SK-N-SH treated with all-trans-retinoic acid at 6 μM for 48 hours (cell line): ENCODE results near the gene PRSS21.

Experiments
- ATAC-seq: fragments of 200-7000 bp; cut with Tn5 transposase; 3 replicates; pipeline ENCODE4 v1.9.1; 2020; ENCODE audit warnings: mild to moderate bottlenecking, moderate library complexity
- ARNTL ChIP-seq: fragments of 450-650 bp; formaldehyde crosslinking; IDR thresholded peaks from 2 replicates; pipeline ENCODE4 v1.5.0; 2020; ENCODE audit warnings: low read depth, mild to moderate bottlenecking, moderate library complexity, borderline replicate concordance
- BACH2 ChIP-seq: fragments of 250-450 bp; sonication (Bioruptor Pico); IDR thresholded peaks from 2 replicates; pipeline ENCODE4 v1.9.0; 2021; ENCODE audit warnings: mild to moderate bottlenecking, borderline replicate concordance
- CSDC2 ChIP-seq: fragments of 250-450 bp; sonication (Bioruptor Pico); IDR thresholded peaks from 2 replicates; pipeline ENCODE4 v1.5.0; 2020; ENCODE audit warnings: mild to moderate bottlenecking, moderate library complexity
- ESRRG ChIP-seq: fragments of 250-450 bp; sonication (Bioruptor Pico); IDR thresholded peaks from 2 replicates; pipeline ENCODE4 v1.6.1; 2021; ENCODE audit warnings: mild to moderate bottlenecking
- GLIS3 ChIP-seq: fragments of 250-450 bp; sonication (Bioruptor Pico); IDR thresholded peaks from 2 replicates; pipeline ENCODE4 v1.5.0; 2020; ENCODE audit warnings: mild to moderate bottlenecking, moderate library complexity
- ISL1 ChIP-seq: fragments of 250-450 bp; sonication (Bioruptor Pico); IDR thresholded peaks from 2 replicates; pipeline ENCODE4 v2.1.2; 2022; ENCODE audit warnings: mild to moderate bottlenecking, moderate library complexity
- OSR1 ChIP-seq: fragments of 250-450 bp; sonication (Bioruptor Pico); IDR thresholded peaks from 2 replicates; pipeline ENCODE4 v1.8.0; 2022; ENCODE audit warnings: moderate library complexity, mild to moderate bottlenecking, inconsistent platforms
- PPARA ChIP-seq: fragments of 250-450 bp; sonication (Bioruptor Pico); IDR thresholded peaks from 2 replicates; pipeline ENCODE4 v1.5.0; 2020; ENCODE audit warnings: mild to moderate bottlenecking, borderline replicate concordance
- RARB ChIP-seq: fragments of 250-450 bp; sonication (Bioruptor Pico); IDR thresholded peaks from 2 replicates; pipeline ENCODE4 v1.8.0; 2021; ENCODE audit warnings: mild to moderate bottlenecking, moderate library complexity
- SNAI2 ChIP-seq: fragments of 250-450 bp; sonication (Bioruptor Pico); IDR thresholded peaks from 2 replicates; pipeline ENCODE4 v1.5.0; 2020; ENCODE audit warnings: mild to moderate bottlenecking, moderate library complexity
- TCF4 ChIP-seq: fragments of 250-450 bp; sonication (Bioruptor Pico); IDR thresholded peaks from 2 replicates; pipeline ENCODE4 v1.8.0; 2021; ENCODE audit warnings: mild to moderate bottlenecking, moderate library complexity, borderline replicate concordance
- TOX ChIP-seq: fragments of 250-450 bp; sonication (Bioruptor Pico); IDR thresholded peaks from 2 replicates; pipeline ENCODE4 v1.8.0; 2021; ENCODE audit warnings: mild to moderate bottlenecking, moderate library complexity, borderline replicate concordance
- ZC3H10 ChIP-seq: fragments of 250-450 bp; sonication (Bioruptor Pico); IDR thresholded peaks from 2 replicates; pipeline ENCODE4 v1.5.1; 2021; ENCODE audit warnings: mild to moderate bottlenecking, moderate library complexity
- ZFP3 ChIP-seq: fragments of 250-450 bp; sonication (Bioruptor Pico); IDR thresholded peaks from 2 replicates; pipeline ENCODE4 v1.5.0; 2020; ENCODE audit warnings: mild to moderate bottlenecking, moderate library complexity
- ZFP30 ChIP-seq: fragments of 450-650 bp; formaldehyde crosslinking; IDR thresholded peaks from 2 replicates; pipeline ENCODE4 v1.5.0; 2022; ENCODE audit warnings: mild to moderate bottlenecking, moderate library complexity
- ZNF565 ChIP-seq: fragments of 450-650 bp; formaldehyde crosslinking; conservative IDR thresholded peaks from 2 replicates; pipeline ENCODE4 v1.5.0; 2020; ENCODE audit warnings: low read depth, mild to moderate bottlenecking, moderate library complexity
- ZNF8 ChIP-seq: fragments of 450-650 bp; formaldehyde crosslinking; IDR thresholded peaks from 2 replicates; pipeline ENCODE4 v1.5.0; 2020; ENCODE audit warnings: mild to moderate bottlenecking, moderate library complexity
- TF ChIP-seq, protein P1 (sequence below): fragments of 250-450 bp; sonication (Bioruptor Pico); IDR thresholded peaks from 2 replicates; pipeline ENCODE4 v1.8.0; 2020; ENCODE audit warnings: mild to moderate bottlenecking, moderate library complexity, borderline replicate concordance
- TF ChIP-seq, protein P2 (sequence below): fragments of 250-450 bp; sonication (Bioruptor Pico); IDR thresholded peaks from 2 replicates; pipeline ENCODE4 v1.5.1; 2021; ENCODE audit warnings: mild to moderate bottlenecking, moderate library complexity
- TF ChIP-seq, protein P3 (sequence below): fragments of 250-450 bp; sonication (Bioruptor Pico); IDR thresholded peaks from 2 replicates; pipeline ENCODE4 v1.5.1; 2020; ENCODE audit warnings: low read depth, mild to moderate bottlenecking, moderate library complexity
- TF ChIP-seq, protein P4 (sequence below): fragments of 250-450 bp; sonication (Bioruptor Pico); IDR thresholded peaks from 2 replicates; pipeline ENCODE4 v1.5.0; 2020; ENCODE audit warnings: mild to moderate bottlenecking, moderate library complexity

PRSS21 gene

DNA sequence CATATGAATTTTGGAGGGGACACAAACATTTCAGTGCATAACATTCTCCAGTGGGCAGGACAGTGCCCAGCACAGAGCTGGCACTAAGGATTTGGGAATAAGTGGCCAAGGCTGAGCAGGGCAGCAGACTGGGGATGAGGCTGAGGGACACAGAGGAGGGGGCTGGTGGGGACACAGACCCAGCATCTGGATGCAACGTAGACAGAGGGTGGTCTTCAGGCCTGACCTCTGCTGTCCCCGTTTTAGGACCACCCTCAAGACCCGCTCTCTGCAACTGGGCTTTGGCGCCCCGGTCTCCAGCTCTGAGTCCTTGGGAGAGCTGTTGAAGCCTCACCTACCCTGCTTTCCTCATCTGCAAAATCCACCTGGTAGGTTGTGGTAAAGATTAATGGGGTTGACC lies 26.4 kb upstream of the PRSS21 start:
- TF ChIP-seq RARB (no peak), CSDC2 (no peak), ZNF8 (CRISPR knock-in tag) (no peak), ISL1 (no peak), TCF4 (CRISPR knock-in tag) (no peak), ZFP30 (no peak)
- no peak for ATAC-seq

DNA sequence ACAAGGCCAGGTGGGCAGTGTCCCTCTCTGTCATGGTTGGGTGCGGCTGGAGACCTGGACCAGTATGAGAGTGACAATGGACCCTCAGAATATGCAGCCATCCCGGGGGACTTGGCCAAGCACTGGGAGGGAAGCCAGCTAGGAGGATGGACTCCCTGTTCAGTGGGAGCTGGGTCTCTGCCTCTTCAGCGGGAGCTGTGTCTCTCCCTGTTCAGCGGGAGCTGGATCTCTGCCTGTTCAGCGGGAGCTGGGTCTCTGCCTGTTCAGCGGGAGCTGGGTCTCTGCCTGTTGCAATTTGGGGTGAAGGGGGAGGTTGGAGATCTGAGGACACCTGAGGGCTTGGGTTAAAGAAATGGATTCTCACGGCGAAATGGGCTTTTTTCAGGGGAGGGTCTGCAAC lies 25.9 kb upstream of the PRSS21 start:
- no peak for ATAC-seq
- TF ChIP-seq ZNF8 (CRISPR knock-in tag) (no peak), ESRRG (CRISPR knock-in tag) (no peak)
- TF ChIP-seq, protein P1, sequence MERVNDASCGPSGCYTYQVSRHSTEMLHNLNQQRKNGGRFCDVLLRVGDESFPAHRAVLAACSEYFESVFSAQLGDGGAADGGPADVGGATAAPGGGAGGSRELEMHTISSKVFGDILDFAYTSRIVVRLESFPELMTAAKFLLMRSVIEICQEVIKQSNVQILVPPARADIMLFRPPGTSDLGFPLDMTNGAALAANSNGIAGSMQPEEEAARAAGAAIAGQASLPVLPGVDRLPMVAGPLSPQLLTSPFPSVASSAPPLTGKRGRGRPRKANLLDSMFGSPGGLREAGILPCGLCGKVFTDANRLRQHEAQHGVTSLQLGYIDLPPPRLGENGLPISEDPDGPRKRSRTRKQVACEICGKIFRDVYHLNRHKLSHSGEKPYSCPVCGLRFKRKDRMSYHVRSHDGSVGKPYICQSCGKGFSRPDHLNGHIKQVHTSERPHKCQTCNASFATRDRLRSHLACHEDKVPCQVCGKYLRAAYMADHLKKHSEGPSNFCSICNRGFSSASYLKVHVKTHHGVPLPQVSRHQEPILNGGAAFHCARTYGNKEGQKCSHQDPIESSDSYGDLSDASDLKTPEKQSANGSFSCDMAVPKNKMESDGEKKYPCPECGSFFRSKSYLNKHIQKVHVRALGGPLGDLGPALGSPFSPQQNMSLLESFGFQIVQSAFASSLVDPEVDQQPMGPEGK (CRISPR knock-in tag): no peak

DNA sequence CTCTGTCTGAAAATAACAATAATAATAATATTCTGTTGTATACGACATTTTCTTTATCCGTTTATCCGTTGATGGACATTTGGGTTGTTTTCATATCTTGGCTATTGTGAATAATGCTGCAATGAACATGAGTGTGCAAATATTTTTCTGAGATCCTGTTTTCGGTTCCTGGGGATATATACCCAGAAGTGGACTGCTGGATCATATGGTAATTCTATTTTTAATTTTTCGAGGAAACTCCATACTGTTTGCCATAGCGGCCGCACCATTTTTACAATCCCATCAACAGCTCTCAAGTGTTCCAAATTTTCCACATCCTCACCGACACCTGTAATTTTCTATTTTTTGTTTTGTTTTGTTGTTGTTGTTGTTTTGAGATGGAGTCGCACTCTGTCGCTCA lies 24.1 kb upstream of the PRSS21 start:
- no peak for ATAC-seq
- TF ChIP-seq CSDC2 (no peak), TCF4 (CRISPR knock-in tag) (no peak), ZC3H10 (CRISPR knock-in tag) (no peak), OSR1 (no peak), ZFP30 (no peak), ARNTL (no peak), TOX (CRISPR knock-in tag) (no peak), ZNF8 (CRISPR knock-in tag) (no peak), ZNF565 (no peak), PPARA (CRISPR knock-in tag) (no peak), SNAI2 (CRISPR knock-in tag) (no peak), GLIS3 (no peak)
- TF ChIP-seq, protein P2, sequence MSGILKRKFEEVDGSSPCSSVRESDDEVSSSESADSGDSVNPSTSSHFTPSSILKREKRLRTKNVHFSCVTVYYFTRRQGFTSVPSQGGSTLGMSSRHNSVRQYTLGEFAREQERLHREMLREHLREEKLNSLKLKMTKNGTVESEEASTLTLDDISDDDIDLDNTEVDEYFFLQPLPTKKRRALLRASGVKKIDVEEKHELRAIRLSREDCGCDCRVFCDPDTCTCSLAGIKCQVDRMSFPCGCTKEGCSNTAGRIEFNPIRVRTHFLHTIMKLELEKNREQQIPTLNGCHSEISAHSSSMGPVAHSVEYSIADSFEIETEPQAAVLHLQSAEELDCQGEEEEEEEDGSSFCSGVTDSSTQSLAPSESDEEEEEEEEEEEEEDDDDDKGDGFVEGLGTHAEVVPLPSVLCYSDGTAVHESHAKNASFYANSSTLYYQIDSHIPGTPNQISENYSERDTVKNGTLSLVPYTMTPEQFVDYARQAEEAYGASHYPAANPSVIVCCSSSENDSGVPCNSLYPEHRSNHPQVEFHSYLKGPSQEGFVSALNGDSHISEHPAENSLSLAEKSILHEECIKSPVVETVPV (CRISPR knock-in tag): no peak
- TF ChIP-seq, protein P1 (CRISPR knock-in tag): no peak

DNA sequence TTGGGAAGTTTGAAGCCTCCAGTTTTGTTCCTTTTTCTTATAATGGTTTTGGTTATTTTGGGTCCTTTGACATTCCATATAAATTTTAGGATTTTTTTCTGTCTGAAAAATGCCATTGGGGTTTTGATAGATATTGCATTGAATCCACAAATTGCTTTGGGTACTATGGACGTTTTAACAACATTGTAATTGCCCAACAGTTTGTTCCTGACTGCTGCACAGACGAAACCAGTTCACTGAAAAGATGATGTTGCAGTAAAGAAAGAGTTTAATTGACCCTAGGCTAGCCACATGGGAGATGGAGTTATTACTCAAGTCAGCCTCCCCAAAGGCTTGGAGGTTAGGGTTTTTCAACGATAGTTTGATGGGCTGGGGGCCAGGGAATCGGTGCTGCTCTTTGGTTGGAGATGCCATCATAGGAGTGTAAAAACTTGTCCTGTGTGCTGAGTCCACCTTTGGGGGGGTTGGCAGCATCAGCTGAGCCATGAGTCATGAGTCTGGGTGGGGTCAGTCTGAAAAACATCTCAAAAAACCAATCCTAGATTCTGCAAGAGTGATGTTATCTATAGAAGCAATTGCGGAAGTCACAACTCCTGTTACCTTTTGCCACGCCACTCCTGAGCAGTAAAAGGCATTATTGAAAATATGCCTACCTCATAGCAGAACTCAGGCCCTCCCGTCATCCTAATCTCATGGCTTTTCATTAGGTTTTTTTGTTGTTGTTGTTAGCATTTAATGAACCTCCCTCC lies 21.5 kb upstream of the PRSS21 start:
- TF ChIP-seq ZNF8 (CRISPR knock-in tag) (no peak), RARB (no peak), ZFP3 (CRISPR knock-in tag) (no peak), CSDC2 (no peak), ISL1 (no peak), PPARA (CRISPR knock-in tag) (no peak), ARNTL (no peak), ZC3H10 (CRISPR knock-in tag) (no peak), TCF4 (CRISPR knock-in tag) (no peak), ESRRG (CRISPR knock-in tag) (no peak), TOX (CRISPR knock-in tag) (no peak), OSR1 (no peak), ZFP30 (no peak), GLIS3 (no peak), BACH2 (CRISPR knock-in tag) (no peak)
- TF ChIP-seq, protein P3, sequence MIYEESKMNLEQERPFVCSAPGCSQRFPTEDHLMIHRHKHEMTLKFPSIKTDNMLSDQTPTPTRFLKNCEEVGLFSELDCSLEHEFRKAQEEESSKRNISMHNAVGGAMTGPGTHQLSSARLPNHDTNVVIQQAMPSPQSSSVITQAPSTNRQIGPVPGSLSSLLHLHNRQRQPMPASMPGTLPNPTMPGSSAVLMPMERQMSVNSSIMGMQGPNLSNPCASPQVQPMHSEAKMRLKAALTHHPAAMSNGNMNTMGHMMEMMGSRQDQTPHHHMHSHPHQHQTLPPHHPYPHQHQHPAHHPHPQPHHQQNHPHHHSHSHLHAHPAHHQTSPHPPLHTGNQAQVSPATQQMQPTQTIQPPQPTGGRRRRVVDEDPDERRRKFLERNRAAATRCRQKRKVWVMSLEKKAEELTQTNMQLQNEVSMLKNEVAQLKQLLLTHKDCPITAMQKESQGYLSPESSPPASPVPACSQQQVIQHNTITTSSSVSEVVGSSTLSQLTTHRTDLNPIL (CRISPR knock-in tag): no peak
- TF ChIP-seq, protein P2 (CRISPR knock-in tag): no peak
- TF ChIP-seq, protein P4, sequence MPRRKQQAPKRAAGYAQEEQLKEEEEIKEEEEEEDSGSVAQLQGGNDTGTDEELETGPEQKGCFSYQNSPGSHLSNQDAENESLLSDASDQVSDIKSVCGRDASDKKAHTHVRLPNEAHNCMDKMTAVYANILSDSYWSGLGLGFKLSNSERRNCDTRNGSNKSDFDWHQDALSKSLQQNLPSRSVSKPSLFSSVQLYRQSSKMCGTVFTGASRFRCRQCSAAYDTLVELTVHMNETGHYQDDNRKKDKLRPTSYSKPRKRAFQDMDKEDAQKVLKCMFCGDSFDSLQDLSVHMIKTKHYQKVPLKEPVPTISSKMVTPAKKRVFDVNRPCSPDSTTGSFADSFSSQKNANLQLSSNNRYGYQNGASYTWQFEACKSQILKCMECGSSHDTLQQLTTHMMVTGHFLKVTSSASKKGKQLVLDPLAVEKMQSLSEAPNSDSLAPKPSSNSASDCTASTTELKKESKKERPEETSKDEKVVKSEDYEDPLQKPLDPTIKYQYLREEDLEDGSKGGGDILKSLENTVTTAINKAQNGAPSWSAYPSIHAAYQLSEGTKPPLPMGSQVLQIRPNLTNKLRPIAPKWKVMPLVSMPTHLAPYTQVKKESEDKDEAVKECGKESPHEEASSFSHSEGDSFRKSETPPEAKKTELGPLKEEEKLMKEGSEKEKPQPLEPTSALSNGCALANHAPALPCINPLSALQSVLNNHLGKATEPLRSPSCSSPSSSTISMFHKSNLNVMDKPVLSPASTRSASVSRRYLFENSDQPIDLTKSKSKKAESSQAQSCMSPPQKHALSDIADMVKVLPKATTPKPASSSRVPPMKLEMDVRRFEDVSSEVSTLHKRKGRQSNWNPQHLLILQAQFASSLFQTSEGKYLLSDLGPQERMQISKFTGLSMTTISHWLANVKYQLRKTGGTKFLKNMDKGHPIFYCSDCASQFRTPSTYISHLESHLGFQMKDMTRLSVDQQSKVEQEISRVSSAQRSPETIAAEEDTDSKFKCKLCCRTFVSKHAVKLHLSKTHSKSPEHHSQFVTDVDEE (CRISPR knock-in tag): no peak
- TF ChIP-seq, protein P1 (CRISPR knock-in tag): no peak
- no peak for ATAC-seq
